CD4-positive, alpha-beta T cell treated with Interleukin-4 for 1 hour (primary cell): Measurements from ENCODE around the gene ST14.
"Not testable (repeated sequence)": the region's sequence is repeated elsewhere in the genome, so short reads cannot be mapped to it uniquely, and the experiment has no call there.

Source experiments
- DNase-seq, 2 donors: peaks; one replicate each; pipeline ENCODE4 v3.0.0-alpha.2; 2020 to 2022

Gene ST14

GRCh38 chr11:130189492-130190210, 30.1 kb downstream of the ST14 start:
- no peak for DNase-seq

- DNase-seq = no peak
These were observed 30.8 kb downstream of the ST14 start for GRCh38 chr11:130190371-130190881.

GRCh38 chr11:130191896-130192295, 32.3 kb downstream of the ST14 start:
- no peak for DNase-seq

- DNase-seq = no peak
These were observed 33.3 kb downstream of the ST14 start for GRCh38 chr11:130192845-130193267.

GRCh38 chr11:130193551-130193950, 34.0 kb downstream of the ST14 start:
- DNase-seq = not testable (repeated sequence)

- no peak for DNase-seq
These were observed 34.9 kb downstream of the ST14 start for GRCh38 chr11:130194241-130195023.

- DNase-seq = no peak
These were observed 37.9 kb downstream of the ST14 start for GRCh38 chr11:130197386-130198035.

GRCh38 chr11:130198292-130198691, 38.7 kb downstream of the ST14 start:
- no peak for DNase-seq

- no peak for DNase-seq
These were observed 39.4 kb downstream of the ST14 start for GRCh38 chr11:130198964-130199363.

- no peak for DNase-seq
These were observed 40.2 kb downstream of the ST14 start for GRCh38 chr11:130199792-130200191.

- DNase-seq = no peak
These were observed 41.4 kb downstream of the ST14 start for GRCh38 chr11:130201026-130201425.

GRCh38 chr11:130202009-130202817, 42.6 kb downstream of the ST14 start:
- no peak for DNase-seq

- no peak for DNase-seq
These were observed 43.5 kb downstream of the ST14 start for GRCh38 chr11:130202818-130203689.

GRCh38 chr11:130203766-130204702, 44.5 kb downstream of the ST14 start:
- no peak for DNase-seq

GRCh38 chr11:130204703-130205095, 45.1 kb downstream of the ST14 start:
- no peak for DNase-seq

- peak in 1 of 2 donors; percentile 1 for DNase-seq
These were observed 46.6 kb downstream of the ST14 start for GRCh38 chr11:130206141-130206540.

GRCh38 chr11:130208241-130209127, 48.9 kb downstream of the ST14 start:
- DNase-seq = peak in 1 of 2 donors; percentile 3

- peak in 1 of 2 donors; percentile 8 for DNase-seq
These were observed 49.7 kb downstream of the ST14 start for GRCh38 chr11:130209128-130209932.
